GM21717 (cell line): ENCODE results near the gene SLC23A3.

Experiments used
- ATAC-seq: cut with Tn5 transposase; IDR thresholded peaks from one replicate; pipeline ENCODE4 v1.9.1; 2021; ENCODE audit warnings: mild to moderate bottlenecking, moderate library complexity; ENCODE audit not compliant: unreplicated experiment

The SLC23A3 gene

DNA sequence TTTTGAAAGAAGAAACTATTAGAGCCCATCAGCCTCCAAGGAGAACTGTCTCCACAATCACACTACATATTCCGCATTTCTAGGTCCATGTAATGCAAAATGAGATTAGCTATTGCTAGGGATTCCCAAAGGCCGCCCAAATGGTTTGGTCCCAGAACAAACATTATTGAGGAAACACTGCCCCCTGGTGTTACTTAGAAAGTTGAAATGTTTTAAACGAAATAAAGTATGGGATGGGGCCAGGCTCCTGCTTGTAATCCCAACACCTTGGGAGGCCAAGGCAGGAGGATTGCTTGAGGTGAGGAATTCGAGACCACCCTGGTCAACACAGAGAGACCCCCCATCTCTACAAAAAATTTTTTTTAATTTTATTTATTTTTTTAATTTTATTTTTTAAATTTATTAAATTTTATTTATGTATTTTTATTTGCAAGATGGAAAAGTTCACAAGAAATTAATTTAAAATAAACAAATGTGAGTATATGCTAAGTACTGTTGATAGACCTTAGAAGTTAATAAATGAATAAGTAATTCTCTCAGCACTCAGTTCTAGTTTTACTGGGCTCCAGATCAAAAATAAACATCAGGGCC, 14.7 kb downstream of the SLC23A3 start:
- ATAC-seq = no peak

DNA sequence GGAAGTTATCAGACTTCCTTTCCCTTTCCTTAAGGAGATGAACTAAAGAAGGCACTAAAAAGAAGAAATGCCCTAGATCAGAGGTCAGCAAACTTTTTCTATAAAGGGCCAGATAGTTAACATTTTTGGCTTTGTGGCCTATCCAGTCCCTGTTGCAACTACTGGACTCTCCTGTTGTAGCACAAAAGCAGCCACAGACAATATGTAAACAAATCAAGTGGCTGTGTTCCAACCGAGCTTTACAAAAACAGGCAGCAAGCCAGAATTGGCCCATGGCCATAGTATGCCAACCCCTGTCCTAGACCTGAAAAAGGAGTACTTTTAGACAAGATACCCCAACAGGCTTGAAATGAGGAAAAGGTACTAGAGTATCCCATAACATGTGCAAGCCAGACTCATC, 20.2 kb downstream of the SLC23A3 start:
- ATAC-seq = no peak

DNA sequence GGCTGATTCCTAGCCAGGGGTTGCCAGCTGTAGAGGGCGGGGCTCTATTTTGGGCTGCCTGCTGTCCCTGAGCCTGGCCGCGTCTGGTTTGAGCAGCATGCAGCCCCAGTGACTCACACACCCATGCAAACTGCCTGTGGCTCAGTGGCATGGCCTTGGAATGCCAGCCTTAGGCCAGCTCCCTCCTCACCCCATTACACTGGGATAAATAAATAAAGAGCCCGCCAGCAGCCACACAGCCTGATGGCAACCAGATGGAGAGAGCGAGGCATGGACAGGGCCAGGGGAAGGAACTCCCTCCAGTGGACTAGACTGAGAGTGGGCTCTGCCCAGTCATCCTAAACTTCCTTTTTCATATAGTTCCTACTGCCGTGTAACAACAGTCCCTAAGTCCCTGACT, 27.5 kb downstream of the SLC23A3 start:
- no peak for ATAC-seq

DNA sequence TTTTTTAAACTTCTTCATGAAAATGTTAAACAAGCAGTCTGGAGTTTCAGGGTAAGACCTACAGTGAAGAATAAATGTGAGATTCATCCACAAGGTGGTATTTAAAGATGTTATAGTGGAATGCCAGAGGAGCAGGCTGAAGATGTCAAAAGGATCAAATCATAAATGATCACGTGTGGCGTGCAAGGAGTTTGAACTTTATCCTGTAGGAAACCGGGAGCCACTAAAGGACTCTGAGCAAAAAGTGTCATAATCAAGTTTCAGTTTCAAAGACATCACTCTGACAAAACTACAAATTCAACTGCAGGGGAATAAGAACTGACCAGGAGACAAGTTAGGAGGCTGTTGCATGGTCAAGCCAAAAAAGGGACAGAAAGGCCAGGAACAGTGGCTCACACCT, 29.1 kb downstream of the SLC23A3 start:
- no peak for ATAC-seq

DNA sequence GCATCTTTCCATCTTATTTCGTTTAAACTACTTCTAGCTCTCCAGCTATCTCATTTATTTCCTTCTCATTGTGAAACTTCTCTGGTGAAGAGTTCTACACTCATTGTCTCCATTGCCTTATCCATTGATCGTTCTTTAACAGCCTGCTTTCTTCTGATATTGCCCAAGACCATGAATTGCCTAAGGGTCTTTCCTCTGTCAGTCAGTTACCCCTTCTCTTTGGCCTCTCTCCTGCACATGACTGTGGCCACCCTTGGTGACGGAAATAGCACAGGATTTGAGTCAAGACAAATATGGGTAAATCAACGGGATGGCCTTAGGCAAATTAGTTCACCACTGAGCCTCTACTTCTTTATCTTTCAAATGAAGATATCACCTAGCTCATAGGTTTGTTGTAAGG, 35.9 kb downstream of the SLC23A3 start:
- ATAC-seq = no peak

DNA sequence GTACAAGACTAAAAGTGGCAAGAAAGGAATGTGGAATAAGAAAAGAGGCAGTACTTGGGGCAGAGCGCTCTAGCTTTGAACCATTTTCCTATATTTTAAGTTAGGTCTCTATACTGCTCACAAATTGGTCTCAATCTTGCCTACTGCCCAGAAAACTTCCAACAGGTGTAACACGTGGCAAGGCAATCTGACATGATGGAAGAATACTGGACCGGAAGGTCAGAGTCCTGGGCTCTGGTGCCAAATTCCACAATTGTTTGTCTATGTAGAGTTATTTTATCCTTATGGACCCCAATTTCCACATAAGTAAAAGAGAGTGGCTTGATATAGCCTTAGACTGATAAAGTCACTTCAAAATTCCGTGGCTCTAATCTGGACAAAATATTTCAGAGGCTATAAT, 38.1 kb downstream of the SLC23A3 start:
- ATAC-seq = no peak

DNA sequence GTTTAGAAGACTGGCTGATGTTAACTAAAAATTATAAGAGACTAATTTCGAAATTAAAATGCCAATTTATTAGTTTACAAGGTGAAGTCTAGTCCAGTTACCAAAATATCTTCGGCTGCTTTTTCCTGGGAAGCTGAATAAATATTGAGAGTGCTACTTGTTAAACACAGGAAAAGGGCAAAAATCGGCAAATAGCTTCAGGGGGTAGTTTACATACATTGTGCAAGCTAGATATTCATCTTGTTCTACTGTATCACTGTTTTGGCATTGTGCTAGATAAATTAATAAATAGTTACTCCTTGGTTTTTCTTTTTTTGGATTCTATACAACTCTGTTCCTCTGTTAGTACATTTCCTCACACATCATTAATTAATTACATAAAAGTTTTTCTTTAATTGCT, 38.5 kb downstream of the SLC23A3 start:
- no peak for ATAC-seq

DNA sequence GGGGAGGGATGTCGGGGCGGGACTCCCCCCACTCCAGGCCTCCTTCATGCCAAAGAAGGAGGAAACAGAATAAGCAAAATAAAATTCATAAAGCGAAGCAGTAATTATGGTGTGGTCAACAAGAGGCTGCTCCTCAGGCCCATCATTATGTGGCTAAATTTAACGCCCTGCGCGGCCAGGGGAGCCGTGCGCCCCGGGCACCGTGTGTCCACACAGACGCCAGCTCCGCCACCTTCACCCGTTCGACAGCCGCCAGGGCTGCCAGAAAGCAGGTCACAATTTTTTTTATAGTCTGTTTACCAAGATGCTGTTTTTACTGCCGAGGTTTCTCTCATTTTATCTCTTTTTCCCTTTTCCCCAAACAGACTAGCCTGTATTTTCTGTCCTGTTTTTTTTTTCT, 40.2 kb downstream of the SLC23A3 start:
- ATAC-seq = no peak

DNA sequence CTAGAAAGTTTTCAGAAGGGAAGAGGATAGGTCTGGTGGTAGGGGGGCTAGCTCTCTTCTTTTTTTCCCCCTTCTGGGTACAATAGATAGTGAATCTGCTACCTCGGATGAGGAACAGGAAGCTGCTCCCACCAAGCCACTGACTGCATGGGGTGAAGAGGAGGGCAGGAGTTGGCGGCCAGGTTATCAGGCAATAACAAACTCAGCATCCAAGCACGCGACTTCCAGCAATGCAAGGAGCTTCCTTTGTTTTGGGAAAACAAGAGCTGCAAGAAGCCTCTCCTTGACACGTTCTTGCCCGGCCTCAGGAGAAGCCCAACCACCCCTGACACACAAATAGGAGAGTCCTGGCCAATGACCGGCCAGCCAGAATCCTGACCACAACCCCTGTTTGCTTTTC, 41.4 kb downstream of the SLC23A3 start:
- no peak for ATAC-seq

DNA sequence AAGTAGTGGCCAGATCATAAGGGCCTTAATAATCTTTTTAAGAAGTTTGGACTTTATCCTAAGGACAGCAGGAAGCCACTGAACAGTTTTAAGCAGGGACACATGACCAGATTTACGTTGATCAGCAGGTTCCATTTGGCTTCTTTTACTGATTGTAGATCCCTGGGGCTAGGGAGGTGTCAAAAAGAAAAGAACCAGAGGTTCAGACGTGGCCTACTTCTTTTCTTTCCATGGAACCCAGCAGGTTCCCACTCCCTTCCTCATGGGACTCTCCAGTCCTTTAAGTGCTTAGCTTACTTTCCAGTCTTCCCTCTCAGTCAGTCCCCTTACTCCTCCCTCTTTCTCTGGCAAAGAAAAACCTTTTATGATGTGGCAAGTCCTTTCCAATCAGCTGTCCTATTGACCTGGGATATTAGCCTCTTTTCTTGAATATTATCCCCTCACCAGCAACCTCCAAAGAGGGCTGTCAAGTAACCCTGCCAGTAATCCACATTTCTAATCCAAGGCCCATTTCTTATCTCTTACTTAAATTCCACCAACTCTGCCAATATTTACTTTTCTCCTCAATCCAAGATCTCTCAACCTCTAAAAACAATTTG, 42.7 kb downstream of the SLC23A3 start:
- ATAC-seq = no peak

DNA sequence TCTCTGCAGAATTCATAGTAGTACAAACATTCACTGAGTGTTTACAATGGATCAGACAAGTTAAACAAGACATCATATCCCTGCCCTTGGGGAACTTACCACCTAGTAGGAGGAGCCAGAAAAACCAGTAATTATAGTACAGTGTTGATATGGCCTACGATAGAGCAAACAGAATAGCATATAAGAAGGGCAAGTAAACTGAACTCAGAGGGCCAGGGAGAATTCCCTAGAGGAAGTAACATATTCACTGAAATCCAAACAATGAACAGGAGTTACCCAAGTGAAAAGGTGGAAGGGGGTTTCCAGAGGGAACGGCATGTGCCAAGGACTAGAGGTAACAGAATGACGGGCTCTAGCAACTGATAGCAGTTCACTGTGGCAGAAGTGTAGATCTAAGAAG, 43.3 kb downstream of the SLC23A3 start:
- ATAC-seq = no peak

DNA sequence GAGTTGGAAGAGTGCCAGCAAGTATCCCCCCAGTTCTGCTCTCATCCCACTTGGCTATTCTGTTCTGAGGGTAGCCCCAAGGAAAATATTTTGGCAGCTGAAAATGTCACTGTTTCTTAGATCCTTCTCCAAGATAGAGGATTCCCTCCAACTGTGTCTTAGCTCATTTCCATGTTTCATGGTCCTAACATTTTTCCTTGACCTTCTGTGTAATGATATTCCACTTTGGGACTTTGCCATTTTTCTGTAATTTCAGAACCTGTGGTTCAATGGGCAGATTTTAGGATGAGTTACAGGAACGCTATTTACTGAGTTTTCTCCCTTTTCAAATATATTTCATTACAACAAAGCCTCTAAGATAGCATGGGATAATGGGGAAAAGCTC, 44.0 kb downstream of the SLC23A3 start:
- ATAC-seq = no peak

DNA sequence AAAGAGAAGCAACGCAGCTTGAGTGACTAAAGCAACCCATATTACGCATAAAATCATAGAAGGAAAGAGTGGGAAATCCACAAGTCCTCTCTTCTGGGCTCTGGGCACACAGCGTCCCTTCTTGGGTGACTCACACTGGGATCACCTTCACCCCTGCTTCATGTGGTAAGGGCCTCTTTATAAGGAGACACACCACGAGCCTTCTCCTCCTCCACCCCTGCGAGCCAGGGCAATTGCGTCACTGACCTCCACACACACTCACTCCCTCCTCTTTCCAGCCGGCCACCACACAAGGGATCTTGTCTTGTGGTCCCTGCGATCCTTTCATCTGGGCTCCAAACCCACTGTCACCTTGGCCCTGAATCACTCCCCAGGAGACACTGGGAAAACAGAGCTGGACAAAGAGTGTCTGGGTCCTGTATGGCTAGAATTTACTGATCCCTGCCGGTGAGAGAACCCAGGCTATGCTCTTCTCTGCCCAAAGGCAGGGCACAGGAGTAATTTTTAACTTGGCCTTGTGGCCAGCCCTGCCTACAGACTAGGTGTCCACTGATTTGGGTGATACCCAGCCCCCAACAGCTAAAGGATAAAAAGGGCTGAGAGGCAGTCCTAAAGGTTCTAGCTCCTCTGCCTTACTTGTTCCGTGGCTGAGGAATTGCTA, 44.5 kb downstream of the SLC23A3 start:
- no peak for ATAC-seq

DNA sequence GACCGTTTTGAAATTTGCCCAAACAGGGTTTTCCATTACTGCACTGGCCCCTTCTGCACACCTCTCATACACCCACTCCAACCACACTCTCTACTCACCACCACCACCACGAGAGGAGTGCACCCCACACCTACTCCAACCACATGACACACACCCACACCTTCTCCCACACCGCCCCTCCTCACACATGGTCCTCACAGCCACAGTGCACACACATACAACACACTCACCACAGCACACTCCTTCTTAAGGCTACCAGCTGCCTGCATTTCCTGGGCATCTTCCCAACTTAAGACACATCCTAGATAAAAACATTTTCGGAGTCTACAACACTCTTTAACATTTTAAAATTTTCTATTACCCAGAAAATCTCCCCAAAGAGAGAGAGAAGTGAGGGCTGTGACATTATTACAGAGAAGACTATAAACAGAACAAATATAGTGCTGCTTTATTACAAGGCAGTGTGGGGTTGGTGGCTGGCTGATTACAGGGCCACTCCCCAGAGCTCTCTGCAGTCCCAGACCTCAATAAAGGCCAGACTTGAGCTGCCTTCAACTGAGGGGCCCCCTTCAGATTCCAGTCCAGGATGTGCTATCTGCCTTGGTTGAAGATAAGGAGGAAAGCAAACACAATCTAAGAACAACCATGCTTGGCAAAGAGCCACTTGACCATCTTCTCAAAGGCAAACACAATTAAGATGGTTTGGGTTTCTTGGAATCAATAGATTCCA, 45.3 kb downstream of the SLC23A3 start:
- ATAC-seq = no peak

DNA sequence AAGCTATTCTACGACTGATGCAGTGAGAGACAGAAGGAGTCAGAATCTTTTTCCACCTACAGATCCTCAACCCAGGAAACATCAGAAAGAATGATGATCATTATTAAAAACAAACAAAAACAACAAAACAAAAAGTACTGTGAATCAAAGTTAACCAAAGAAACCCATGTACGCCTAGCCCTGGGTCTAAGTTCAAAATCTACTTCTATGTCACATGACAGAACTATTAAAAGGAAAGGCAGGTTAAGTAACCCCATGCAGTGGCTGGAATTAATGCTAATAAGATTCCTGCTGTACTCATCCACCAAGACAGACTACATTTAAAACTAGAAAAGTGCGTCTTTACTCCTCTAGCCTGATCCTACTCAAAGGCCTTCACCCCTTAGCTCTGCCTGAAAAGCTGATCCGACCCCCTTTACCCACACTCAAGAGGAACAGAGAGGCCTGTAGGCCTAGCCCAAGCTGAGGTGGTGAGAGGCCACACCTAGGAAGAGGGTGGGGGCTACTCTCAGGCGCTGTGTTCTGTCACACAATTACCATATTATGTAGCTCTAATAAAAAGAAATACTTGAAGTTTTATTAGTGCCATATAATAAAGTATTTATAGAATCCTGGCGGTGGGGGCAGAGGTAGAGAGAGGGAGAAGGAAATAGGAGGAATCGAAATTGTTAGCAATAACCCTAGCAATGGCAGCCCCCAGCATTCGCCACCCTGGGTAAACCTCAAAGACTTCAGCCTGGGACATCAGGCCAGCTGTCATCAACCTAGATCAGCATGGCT, 46.3 kb downstream of the SLC23A3 start:
- ATAC-seq = no peak

DNA sequence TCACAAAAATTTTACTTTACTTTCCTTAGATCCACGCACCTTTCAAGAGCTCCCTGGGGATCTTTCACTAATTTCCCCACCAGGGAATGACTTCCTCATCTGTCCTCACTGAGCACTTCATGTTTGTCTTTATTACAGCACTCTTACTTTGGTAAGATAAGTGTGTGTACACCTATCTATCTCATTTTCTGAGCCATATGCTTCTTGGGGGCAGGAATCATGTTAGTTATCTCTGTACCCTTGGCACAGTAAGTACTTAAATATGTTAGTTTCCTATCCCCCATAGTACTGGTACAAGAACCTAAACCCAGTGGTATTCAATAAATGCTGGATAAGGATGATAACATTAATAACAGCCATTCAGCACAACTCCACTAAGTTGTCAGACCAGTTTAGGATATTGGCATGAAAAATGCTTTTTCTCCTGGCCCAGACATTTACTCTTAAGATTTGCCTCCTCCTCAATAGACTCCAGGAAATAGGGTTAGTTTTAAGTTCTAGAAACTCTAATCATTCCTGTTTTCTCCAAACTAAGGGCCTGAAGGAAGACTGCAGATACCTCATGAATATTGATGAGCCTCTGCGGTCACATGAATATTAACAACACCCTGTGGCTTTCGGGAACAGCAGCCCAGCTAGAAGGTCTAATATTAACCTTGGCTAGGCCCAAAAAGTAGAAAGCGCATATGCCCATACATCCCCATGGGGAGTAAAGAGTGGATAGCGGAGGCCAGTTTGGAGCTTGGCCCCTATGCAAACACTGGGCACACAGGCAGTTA, 47.4 kb downstream of the SLC23A3 start:
- no peak for ATAC-seq

DNA sequence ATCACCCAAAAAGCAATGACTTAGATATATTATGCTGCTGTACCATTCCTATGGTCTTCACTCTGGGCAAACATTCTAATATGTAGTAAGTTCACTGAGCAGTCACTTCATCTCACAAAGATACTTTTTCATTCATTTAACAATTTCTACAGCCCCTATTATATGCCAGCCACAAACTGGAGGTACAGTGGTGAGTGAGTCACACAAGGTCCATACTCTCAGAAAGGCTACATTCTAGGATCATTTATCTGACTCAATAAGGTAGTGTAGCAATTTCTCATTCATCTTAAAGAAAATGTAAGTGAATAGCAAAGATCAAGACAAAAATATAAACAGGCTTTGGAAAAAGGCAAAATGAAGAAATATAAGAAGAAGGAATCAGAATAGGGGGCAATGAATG, 49.7 kb downstream of the SLC23A3 start:
- no peak for ATAC-seq

DNA sequence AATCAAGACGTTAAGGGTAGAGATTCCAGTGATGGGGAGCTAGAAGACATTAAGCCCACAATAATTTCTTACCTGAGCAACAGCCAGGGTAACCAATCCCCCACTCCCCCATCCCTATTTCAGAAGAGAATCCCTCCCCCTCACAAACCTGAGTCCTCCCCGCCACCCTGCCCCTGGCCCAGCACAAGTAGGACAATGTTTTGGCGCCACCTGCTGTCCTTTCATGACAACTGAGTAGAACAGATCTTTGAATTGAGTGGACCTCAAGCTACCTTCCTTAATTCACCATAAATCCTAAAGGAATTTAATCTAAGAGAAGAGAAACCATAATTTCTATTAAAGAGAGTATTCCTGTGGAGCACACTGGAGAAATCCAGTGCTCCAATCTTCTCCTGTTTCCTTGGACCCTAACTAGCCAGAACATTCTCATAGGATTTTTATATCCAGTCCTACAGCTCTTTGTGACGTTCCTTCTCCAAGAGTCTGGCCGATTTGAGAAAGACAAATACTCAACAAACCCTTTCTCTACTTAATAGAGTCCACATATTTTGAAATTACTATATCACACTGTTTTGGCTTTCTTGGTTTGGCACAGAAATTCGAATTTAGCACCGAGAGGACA, 50.3 kb downstream of the SLC23A3 start:
- no peak for ATAC-seq

DNA sequence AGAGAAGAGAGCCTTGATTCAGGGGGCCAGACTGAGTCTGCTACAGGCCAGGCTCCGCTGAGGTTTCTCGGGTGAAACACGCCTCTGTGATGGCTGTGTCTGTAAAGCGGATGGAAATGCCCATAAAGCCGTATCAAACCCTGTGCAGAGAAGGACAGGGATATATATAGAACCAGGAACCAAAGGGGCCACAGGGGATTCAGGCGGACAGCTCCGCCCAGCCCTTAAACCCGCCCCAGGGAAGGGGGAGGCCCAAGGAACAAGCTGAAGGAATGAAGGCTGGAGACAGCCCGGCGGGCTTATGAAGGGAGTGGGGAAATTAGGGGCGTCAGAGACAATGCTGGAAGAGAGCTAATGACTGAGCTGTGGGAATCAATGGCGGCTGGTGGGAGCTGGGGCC, 51.3 kb downstream of the SLC23A3 start:
- no peak for ATAC-seq
